Keratinocyte (primary cell): ENCODE data around the gene DNAJC8.

Source experiments
- EZH2 ChIP-seq: IDR thresholded peaks from one replicate; pipeline ENCODE4 v1.6.1; 2012; ENCODE audit warnings: inconsistent platforms, mild to moderate bottlenecking, low read length, moderate library complexity
- TF ChIP-seq, protein P1 (sequence below), 3 experiments: IDR thresholded peaks in 1 of 3; conservative IDR thresholded peaks in 1 of 3; optimal IDR thresholded peaks in 1 of 3; 2 replicates in 2 of 3; 3 replicates in 1 of 3; pipeline versions ENCODE3 to v1.5.1; 2011; ENCODE audit warnings: low read length in 3 of 3, mild to moderate bottlenecking in 3 of 3, moderate library complexity in 2 of 3, control low read depth in 1 of 3, inconsistent platforms in 1 of 3; ENCODE audit not compliant: insufficient read depth in 2 of 3; ENCODE audit errors: extremely low read depth in 1 of 3

DNA sequence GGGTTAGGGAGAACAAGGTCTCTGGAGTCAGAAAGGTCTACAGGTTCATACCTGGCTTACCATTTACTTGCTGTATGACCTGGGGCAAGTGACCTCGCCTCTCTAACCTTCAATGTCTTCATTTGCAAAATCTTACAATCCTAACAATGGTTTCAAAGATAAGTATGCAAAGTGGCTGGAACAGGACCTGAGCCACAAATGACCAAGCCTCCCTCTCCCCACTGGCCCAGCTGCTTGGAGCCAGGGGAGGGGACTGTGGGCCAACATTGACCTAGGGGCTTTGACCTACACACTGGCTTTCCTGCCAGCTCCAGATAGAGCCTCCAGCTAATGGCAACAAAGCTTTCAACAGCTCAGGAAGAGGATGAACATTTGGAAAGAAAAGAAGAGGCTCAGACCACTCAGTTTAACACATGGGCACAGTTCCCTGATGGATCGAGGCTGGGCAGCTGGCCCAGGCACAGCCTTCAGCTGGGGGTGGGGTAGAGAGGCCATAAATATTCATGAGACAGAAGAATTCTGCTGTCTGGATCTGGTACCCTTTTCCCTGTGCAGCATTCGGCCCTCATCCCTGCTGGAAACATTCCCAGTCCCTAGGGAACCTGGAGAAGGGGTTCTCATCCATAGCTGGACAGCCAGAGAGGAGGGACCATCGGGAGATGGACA lies 69.2 kb downstream of the DNAJC8 start:
- TF ChIP-seq, protein P1, sequence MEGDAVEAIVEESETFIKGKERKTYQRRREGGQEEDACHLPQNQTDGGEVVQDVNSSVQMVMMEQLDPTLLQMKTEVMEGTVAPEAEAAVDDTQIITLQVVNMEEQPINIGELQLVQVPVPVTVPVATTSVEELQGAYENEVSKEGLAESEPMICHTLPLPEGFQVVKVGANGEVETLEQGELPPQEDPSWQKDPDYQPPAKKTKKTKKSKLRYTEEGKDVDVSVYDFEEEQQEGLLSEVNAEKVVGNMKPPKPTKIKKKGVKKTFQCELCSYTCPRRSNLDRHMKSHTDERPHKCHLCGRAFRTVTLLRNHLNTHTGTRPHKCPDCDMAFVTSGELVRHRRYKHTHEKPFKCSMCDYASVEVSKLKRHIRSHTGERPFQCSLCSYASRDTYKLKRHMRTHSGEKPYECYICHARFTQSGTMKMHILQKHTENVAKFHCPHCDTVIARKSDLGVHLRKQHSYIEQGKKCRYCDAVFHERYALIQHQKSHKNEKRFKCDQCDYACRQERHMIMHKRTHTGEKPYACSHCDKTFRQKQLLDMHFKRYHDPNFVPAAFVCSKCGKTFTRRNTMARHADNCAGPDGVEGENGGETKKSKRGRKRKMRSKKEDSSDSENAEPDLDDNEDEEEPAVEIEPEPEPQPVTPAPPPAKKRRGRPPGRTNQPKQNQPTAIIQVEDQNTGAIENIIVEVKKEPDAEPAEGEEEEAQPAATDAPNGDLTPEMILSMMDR (optimal IDR thresholded peaks at IDR 0.05 in 1 of 3, IDR thresholded peaks at IDR 0.05 in 1 of 3, conservative IDR thresholded peaks at IDR 0.05 in 1 of 3; ENCODE audit: extremely low read depth in 1 of 3, insufficient read depth in 2 of 3, low read length in 3 of 3) = no peak
- TF ChIP-seq EZH2 = no peak
